NCI-H748 treated with DMSO at 0.1 percent for 48 hours (cell line): ENCODE measurements around the gene PRAMEF5.
"Not testable (repeated sequence)": the region's sequence is repeated elsewhere in the genome, so short reads cannot be mapped to it uniquely, and the experiment has no call there.

ENCODE experiments used
- DNase-seq: peaks from one replicate; lab custom pipeline; 2025; lab: John Stamatoyannopoulos, UW

Gene PRAMEF5

DNA sequence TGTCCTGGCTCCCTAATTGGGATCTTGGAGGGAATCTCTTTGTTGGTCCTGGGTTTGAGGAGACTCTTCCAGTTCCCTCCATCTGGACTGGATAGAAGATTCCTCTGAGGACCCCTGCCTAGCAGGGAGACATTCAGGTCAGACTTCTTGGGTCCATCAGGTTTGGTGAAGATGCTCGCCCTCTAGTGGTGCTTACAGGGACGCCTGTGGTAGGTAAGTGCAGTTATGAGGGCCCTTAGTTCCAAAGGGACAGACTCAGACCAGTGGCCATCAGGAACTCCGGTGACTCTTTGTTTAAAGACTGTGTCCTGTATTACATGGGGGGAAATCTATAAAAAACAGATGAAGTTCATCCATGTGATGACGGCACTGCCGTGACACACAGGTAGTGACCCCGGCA is 23.0 kb downstream of the PRAMEF5 start:
- not testable (repeated sequence) for DNase-seq

DNA sequence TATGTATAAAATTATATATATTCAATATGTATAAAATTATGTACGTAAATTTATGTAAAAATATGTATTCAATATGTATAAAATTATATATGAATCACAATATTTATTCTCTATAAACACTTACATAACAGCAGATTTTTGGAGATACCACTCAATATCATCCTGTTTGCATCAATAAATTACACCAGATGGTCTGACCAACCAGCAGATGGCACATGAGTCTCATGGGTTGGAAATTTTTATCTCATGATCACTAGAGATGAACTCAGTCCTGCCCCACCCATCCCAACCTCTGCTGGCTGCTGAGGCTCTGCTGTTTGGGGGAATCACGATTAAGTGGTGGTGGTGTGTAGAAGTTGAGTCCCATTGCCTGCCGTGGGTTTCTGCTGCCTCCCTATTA is 25.6 kb downstream of the PRAMEF5 start:
- not testable (repeated sequence) for DNase-seq

DNA sequence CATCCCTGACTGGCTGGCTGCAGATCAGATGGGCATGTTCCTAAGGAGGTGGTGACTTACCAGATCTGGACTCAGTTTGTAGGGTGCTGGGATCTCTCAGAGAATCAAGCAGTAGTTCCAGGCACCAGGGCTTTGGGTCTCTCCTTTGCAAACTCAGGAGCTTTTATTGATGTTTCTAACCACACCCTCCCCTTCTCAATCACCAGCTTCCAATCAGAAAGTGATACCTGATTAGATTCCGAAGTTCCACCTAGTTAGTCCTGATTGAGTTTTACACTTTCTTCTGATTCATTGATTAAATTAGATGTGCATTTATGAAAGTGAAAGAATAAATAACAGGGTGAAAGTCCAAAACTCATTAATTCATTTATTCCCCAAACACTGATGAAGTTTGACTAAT is 31.0 kb downstream of the PRAMEF5 start, which contains the start of gene PRAMEF8:
Gene PRAMEF8, minus strand, starts transcription at position 101 of the 400 bp plus-strand sequence. CDS start 1,046 bp downstream, outside the sequence.
- not testable (repeated sequence) for DNase-seq

DNA sequence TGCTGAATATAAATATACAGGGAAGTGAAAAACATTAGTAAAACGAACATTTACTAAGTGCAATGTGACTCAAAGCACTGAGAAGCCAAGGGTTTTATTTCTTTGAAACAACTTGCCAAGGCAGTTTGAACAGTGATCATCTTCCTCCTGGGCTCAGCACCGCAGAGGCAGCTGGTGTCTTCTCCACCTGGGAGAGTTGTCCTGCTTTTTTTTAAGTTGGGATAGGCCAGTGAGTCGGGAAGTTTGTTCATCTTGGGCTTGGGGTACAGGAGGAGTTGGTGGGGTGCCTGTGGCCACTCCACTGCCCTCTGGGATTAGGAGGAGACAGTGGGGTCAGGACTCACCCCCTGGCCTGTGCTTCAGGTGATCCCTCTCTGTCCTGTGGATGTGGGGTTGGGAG is 35.0 kb downstream of the PRAMEF5 start:
- DNase-seq, result not testable (repeated sequence)

DNA sequence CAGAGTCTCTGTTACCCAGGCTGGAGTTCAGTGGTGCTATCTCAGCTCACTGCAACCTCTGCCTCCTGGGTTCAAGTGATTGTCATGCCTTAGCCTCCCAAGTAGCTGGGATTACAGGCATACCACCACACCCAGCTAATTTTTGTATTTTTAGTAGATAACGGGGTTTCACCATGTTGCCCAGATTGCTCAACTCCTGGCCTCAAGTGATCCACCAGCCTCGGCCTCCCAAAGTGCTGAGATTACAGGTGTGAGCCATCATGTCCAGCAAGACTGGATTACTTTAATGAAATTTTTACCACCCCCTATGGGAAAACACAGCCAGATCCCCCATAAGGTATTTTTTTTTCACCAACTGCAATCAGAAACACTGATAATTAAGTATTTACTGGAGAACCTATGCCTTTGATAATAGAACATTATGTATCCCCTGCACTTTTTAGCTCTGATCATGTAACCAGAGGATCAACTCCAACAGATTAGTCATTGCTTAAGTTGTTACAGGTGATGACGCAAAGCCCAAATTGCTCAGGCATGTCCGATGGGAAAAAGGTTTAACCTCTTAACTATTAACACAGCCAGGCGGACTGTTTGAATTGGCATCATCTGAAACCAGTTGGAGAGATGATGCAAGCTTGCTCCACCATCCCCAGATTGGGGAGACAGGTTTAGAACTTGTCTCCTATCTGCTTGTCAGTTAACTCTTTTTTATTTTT is 43.4 kb downstream of the PRAMEF5 start:
- not testable (repeated sequence) for DNase-seq

DNA sequence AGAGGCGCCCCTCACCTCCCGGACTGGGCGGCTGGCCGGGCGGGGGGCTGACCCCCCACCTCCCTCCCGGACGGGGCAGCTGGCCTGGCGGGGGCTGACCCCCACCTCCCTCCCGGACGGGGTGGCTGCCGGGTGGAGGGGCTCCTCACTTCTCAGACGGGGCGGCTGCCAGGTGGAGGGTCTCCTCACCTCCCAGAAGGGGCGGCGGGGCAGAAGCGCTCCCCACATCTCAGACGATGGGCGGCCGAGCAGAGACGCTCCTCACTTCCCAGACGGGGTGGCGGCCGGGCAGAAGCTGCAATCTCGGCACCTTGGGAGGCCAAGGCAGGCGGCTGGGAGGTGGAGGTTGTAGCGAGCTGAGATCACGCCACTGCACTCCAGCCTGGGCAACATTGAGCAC is 44.7 kb downstream of the PRAMEF5 start:
- DNase-seq, result not testable (repeated sequence)

DNA sequence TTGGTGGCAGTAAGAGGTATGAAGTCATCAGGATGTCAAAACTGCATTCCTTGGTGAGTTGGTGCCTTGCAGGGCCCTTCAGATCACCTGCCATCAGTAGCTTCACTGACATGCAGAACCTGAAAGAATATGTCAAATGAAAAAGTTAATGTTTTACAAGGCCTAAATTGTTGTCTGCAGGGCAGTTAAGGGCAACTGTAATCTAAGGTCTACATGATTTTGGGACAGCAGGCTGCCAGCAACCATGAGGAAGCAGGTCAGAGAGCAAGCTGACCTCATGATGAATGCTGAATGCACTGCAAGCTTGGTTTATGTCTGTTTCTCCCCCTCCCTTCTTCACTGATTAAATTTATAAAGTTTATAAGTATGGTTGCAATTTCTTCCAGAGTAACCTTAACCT is 48.2 kb downstream of the PRAMEF5 start:
- not testable (repeated sequence) for DNase-seq

DNA sequence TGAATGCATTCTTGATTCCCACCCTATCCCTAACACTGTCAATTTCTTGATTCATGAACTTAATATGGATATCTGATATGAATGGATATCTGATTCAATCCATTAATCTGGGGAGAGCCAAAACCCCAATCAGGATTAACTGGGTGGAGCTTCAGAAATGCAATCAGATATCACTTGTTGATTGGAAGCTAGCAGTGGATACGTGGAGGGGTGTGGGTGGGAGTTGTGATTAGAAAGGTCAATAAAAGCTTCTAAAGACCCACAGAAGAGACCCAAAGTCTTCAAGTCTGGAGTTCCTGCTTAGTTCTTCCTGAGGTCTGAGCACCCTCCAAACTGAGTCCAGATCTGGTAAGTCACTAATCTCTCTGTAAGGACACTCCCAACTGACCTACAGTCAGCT is 49.2 kb downstream of the PRAMEF5 start, which contains the start of gene PRAMEF33:
Gene PRAMEF33, plus strand, starts transcription at position 301 of the 400 bp plus-strand sequence. CDS start 2,416 bp downstream, outside the sequence.
- DNase-seq, result not testable (repeated sequence)
